ENCODE measurements around the gene ZNF407.

ZNF407 gene

DNA sequence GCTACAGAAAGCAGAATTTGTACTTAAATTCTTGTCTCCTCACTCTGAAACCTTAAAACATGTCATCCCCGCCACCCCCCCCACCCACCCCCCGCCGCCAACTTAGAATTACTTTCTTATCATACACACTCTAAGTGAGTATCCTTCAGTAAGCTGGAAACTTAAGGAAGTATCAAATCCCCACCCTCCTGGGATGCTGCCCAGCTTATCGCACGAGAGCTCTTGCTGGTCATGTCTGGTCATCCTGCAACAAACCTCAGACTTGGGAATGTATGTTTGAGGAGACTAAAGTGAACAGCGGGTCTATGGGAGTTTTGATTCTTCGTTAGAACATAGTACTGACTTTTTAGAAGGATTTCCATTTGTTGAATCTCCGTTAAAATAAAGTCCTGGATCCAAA lies 408.0 kb downstream of the ZNF407 start:
- H3K27ac ChIP-seq (ENCODE audit: low read depth, low read length, severe bottlenecking): no peak overlapping the region
- no peaks in the 10 kb centered on the region for H3K36me3 ChIP-seq (ENCODE audit: control insufficient read depth, insufficient read depth, low read length)
- no peak overlapping the region for H3K4me3 ChIP-seq (ENCODE audit: extremely low read depth, insufficient read depth, low read length, poor library complexity, severe bottlenecking)
- H3K9me3 ChIP-seq (ENCODE audit: control insufficient read depth, low read length): no peaks in the 10 kb centered on the region
- WGBS, 2 experiments (ENCODE audit: insufficient coverage in 2 of 2): 91 to 94% methylated on average over 5 of the region's 8 CpGs
- H3K4me1 ChIP-seq (ENCODE audit: control insufficient read depth, insufficient read depth, low read length, poor library complexity, severe bottlenecking): no peaks in the 10 kb centered on the region

GRCh38 chr18:75008186-75008585 lies 410.5 kb downstream of the ZNF407 start:
- WGBS, 2 experiments (ENCODE audit: insufficient coverage in 2 of 2): 94 to 98% methylated on average over 3 to 4 of the region's 5 CpGs
- Histone ChIP-seq H3K4me3 (ENCODE audit: extremely low read depth, insufficient read depth, low read length, poor library complexity, severe bottlenecking) (no peak overlapping the region), H3K4me1 (ENCODE audit: control insufficient read depth, insufficient read depth, low read length, poor library complexity, severe bottlenecking) (no peaks in the 10 kb centered on the region), H3K27ac (ENCODE audit: low read depth, low read length, severe bottlenecking) (no peak overlapping the region), H3K36me3 (ENCODE audit: control insufficient read depth, insufficient read depth, low read length) (no peaks in the 10 kb centered on the region), H3K9me3 (ENCODE audit: control insufficient read depth, low read length) (no peaks in the 10 kb centered on the region)

- WGBS, 2 experiments (ENCODE audit: insufficient coverage in 2 of 2): no CpG with 5 or more reads among the region's 2 CpGs
- Histone ChIP-seq H3K4me3 (ENCODE audit: extremely low read depth, insufficient read depth, low read length, poor library complexity, severe bottlenecking) (no peak overlapping the region), H3K4me1 (ENCODE audit: control insufficient read depth, insufficient read depth, low read length, poor library complexity, severe bottlenecking) (no peaks in the 10 kb centered on the region), H3K9me3 (ENCODE audit: control insufficient read depth, low read length) (no peaks in the 10 kb centered on the region), H3K36me3 (ENCODE audit: control insufficient read depth, insufficient read depth, low read length) (no peaks in the 10 kb centered on the region), H3K27ac (ENCODE audit: low read depth, low read length, severe bottlenecking) (no peak overlapping the region)
Measured at GRCh38 chr18:75009296-75009695, 411.6 kb downstream of the ZNF407 start.

- 92 to 100% methylated on average over 2 of the region's 4 CpGs for WGBS, 2 experiments (ENCODE audit: insufficient coverage in 2 of 2)
- Histone ChIP-seq H3K27ac (ENCODE audit: low read depth, low read length, severe bottlenecking) (no peak overlapping the region), H3K4me1 (ENCODE audit: control insufficient read depth, insufficient read depth, low read length, poor library complexity, severe bottlenecking) (no peaks in the 10 kb centered on the region), H3K4me3 (ENCODE audit: extremely low read depth, insufficient read depth, low read length, poor library complexity, severe bottlenecking) (no peak overlapping the region), H3K9me3 (ENCODE audit: control insufficient read depth, low read length) (no peaks in the 10 kb centered on the region), H3K36me3 (ENCODE audit: control insufficient read depth, insufficient read depth, low read length) (no peaks in the 10 kb centered on the region)
Measured at GRCh38 chr18:75009878-75010277, 412.2 kb downstream of the ZNF407 start.

DNA sequence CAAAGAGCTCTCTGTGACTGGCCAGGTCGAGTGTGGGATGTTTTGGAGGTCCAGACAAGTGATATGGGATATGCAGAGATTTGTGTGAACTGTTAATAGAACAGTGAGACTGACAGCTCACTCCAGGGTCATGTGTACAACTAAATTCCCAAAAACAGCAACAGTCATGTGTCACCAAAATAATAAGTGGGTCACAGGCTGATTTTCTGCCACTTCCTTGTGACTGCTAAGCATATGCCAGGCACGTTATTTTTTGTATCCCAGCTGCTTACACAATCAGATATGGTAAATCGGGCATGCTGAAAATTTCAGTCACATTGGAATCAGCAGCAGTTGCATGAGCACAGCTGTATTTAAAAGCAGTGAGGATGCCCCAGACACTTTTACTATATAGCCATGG lies 412.6 kb downstream of the ZNF407 start:
- no peak overlapping the region for H3K4me3 ChIP-seq (ENCODE audit: extremely low read depth, insufficient read depth, low read length, poor library complexity, severe bottlenecking)
- no peaks in the 10 kb centered on the region for H3K36me3 ChIP-seq (ENCODE audit: control insufficient read depth, insufficient read depth, low read length)
- H3K4me1 ChIP-seq (ENCODE audit: control insufficient read depth, insufficient read depth, low read length, poor library complexity, severe bottlenecking): no peaks in the 10 kb centered on the region
- WGBS, 2 experiments (ENCODE audit: insufficient coverage in 2 of 2): 97 to 100% methylated on average over 2 of the region's 3 CpGs
- H3K27ac ChIP-seq (ENCODE audit: low read depth, low read length, severe bottlenecking): no peak overlapping the region
- no peaks in the 10 kb centered on the region for H3K9me3 ChIP-seq (ENCODE audit: control insufficient read depth, low read length)

DNA sequence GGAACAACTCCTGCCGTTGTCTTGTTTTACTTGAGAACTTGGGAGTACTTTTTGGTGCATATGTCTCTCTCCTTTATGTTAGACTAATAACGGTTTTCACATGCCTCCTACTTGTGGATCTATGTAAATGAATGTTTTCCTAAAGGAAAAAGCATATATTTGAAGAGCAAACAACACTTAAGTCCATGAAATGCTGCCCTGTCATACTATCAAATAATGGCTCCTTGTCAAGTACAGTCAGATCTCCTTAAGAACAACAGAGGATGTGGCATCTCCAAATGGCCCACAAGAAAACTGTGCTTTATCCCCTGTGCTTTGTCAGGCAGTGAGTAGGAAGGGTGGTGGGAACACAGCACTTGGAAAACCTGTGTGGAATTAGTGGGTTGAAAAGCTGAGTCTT lies 413.0 kb downstream of the ZNF407 start:
- H3K4me3 ChIP-seq (ENCODE audit: extremely low read depth, insufficient read depth, low read length, poor library complexity, severe bottlenecking): no peak overlapping the region
- H3K9me3 ChIP-seq (ENCODE audit: control insufficient read depth, low read length): no peaks in the 10 kb centered on the region
- 100% methylated on average over 1 of the region's 2 CpGs; no CpG with 5 or more reads in 1 of the 2 experiments for WGBS, 2 experiments (ENCODE audit: insufficient coverage in 2 of 2)
- no peaks in the 10 kb centered on the region for H3K4me1 ChIP-seq (ENCODE audit: control insufficient read depth, insufficient read depth, low read length, poor library complexity, severe bottlenecking)
- H3K27ac ChIP-seq (ENCODE audit: low read depth, low read length, severe bottlenecking): no peak overlapping the region
- H3K36me3 ChIP-seq (ENCODE audit: control insufficient read depth, insufficient read depth, low read length): no peaks in the 10 kb centered on the region

DNA sequence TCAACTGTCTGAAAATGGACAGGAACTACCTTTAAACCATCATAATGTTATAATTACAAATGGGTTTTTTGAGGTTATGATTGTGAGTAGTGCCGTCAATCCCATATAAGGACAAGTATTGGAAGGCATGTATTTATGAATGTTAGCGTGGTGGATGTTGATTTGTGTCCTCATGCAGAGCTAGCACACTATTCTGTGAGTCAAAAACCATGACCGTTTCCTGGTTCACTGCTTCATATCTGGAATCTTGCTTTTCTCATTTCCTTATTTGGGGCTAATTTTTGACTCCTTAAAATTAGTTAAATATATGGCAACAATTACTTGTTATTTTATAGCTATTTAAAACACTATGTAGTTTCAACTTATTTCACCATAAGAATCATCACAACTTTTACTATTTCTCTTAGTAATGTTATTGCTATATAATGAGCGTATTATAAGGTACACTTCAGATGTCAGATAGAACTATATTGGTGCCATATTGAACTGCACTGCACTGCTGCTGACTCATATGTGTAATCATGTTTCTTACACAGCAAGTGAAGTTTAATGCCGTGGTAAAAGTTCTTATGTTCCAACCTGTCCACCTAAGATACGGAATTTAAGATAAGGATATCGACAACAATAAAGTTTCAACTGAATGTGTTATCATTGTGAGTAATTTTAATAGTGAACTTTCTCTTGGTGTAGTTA lies 418.5 kb downstream of the ZNF407 start:
- 100% methylated on average over 1 to 2 of the region's 7 CpGs for WGBS, 2 experiments (ENCODE audit: insufficient coverage in 2 of 2)

GRCh38 chr18:75023473-75023872 lies 425.8 kb downstream of the ZNF407 start:
- Histone ChIP-seq H3K4me1 (ENCODE audit: control insufficient read depth, insufficient read depth, low read length, poor library complexity, severe bottlenecking) (no peaks in the 10 kb centered on the region), H3K27ac (ENCODE audit: low read depth, low read length, severe bottlenecking) (no peak overlapping the region), H3K4me3 (ENCODE audit: extremely low read depth, insufficient read depth, low read length, poor library complexity, severe bottlenecking) (no peak overlapping the region), H3K36me3 (ENCODE audit: control insufficient read depth, insufficient read depth, low read length) (no peaks in the 10 kb centered on the region), H3K9me3 (ENCODE audit: control insufficient read depth, low read length) (peaks cover 3% of the 10 kb centered on the region)
- 80 to 100% methylated on average over 1 of the region's 4 CpGs for WGBS, 2 experiments (ENCODE audit: insufficient coverage in 2 of 2)

More for the DNA sequence above, 418.5 kb downstream of the ZNF407 start:
- Histone ChIP-seq H3K4me1 (ENCODE audit: control insufficient read depth, insufficient read depth, low read length, poor library complexity, severe bottlenecking) (no peaks in the 10 kb centered on the region), H3K27ac (ENCODE audit: low read depth, low read length, severe bottlenecking) (no peak overlapping the region), H3K9me3 (ENCODE audit: control insufficient read depth, low read length) (no peaks in the 10 kb centered on the region), H3K4me3 (ENCODE audit: extremely low read depth, insufficient read depth, low read length, poor library complexity, severe bottlenecking) (no peak overlapping the region), H3K36me3 (ENCODE audit: control insufficient read depth, insufficient read depth, low read length) (no peaks in the 10 kb centered on the region)

GRCh38 chr18:75024871-75025270 lies 427.2 kb downstream of the ZNF407 start:
- H3K27ac ChIP-seq (ENCODE audit: low read depth, low read length, severe bottlenecking): no peak overlapping the region
- WGBS, 2 experiments (ENCODE audit: insufficient coverage in 2 of 2): 97 to 99% methylated on average over 6 to 7 of the region's 8 CpGs

GRCh38 chr18:75025573-75025972 lies 427.9 kb downstream of the ZNF407 start:
- H3K9me3 ChIP-seq (ENCODE audit: control insufficient read depth, low read length): peaks cover 3% of the 10 kb centered on the region
- H3K36me3 ChIP-seq (ENCODE audit: control insufficient read depth, insufficient read depth, low read length): no peaks in the 10 kb centered on the region
- H3K27ac ChIP-seq (ENCODE audit: low read depth, low read length, severe bottlenecking): no peak overlapping the region
- no peaks in the 10 kb centered on the region for H3K4me1 ChIP-seq (ENCODE audit: control insufficient read depth, insufficient read depth, low read length, poor library complexity, severe bottlenecking)
- 100% methylated on average over 1 of the region's 2 CpGs; no CpG with 5 or more reads in 1 of the 2 experiments for WGBS, 2 experiments (ENCODE audit: insufficient coverage in 2 of 2)
- H3K4me3 ChIP-seq (ENCODE audit: extremely low read depth, insufficient read depth, low read length, poor library complexity, severe bottlenecking): no peak overlapping the region

More at GRCh38 chr18:75024871-75025270, 427.2 kb downstream of the ZNF407 start:
- H3K4me3 ChIP-seq (ENCODE audit: extremely low read depth, insufficient read depth, low read length, poor library complexity, severe bottlenecking): no peak overlapping the region
- H3K4me1 ChIP-seq (ENCODE audit: control insufficient read depth, insufficient read depth, low read length, poor library complexity, severe bottlenecking): no peaks in the 10 kb centered on the region
- H3K9me3 ChIP-seq (ENCODE audit: control insufficient read depth, low read length): peaks cover 3% of the 10 kb centered on the region
- no peaks in the 10 kb centered on the region for H3K36me3 ChIP-seq (ENCODE audit: control insufficient read depth, insufficient read depth, low read length)

- no peaks in the 10 kb centered on the region for H3K9me3 ChIP-seq (ENCODE audit: control insufficient read depth, low read length)
- H3K4me1 ChIP-seq (ENCODE audit: control insufficient read depth, insufficient read depth, low read length, poor library complexity, severe bottlenecking): no peaks in the 10 kb centered on the region
- H3K27ac ChIP-seq (ENCODE audit: low read depth, low read length, severe bottlenecking): no peak overlapping the region
- no peak overlapping the region for H3K4me3 ChIP-seq (ENCODE audit: extremely low read depth, insufficient read depth, low read length, poor library complexity, severe bottlenecking)
- WGBS, 2 experiments (ENCODE audit: insufficient coverage in 2 of 2): 95 to 99% methylated on average over 14 to 16 of the region's 16 CpGs
- no peaks in the 10 kb centered on the region for H3K36me3 ChIP-seq (ENCODE audit: control insufficient read depth, insufficient read depth, low read length)
Measured at GRCh38 chr18:75029481-75029880, 431.8 kb downstream of the ZNF407 start.

All from mesodermal cell (in vitro differentiated cells).